Vagina (tissue), 2 donors: ENCODE data around the gene TMEM98.

ENCODE experiments used
- POLR2AphosphoS5 ChIP-seq, 2 donors: sonication (generic); formaldehyde crosslinking; IDR thresholded peaks; one replicate each; pipeline ENCODE4 v1.9.0; 2017; ENCODE audit warnings: antibody characterized with exemption in 2 of 2, mild to moderate bottlenecking in 2 of 2, low read depth in 1 of 2; ENCODE audit not compliant: insufficient read depth in 1 of 2
- TF ChIP-seq, protein P1 (sequence below), 3 experiments: fragments of 450-650 bp in 2 of 3; fragments of 200-600 bp in 1 of 3; sonication (generic) in 1 of 3; IDR thresholded peaks; one replicate each; pipeline ENCODE4 v1.5.1; 2017 to 2019; ENCODE audit warnings: antibody characterized with exemption in 3 of 3, mild to moderate bottlenecking in 2 of 3, moderate library complexity in 2 of 3

DNA sequence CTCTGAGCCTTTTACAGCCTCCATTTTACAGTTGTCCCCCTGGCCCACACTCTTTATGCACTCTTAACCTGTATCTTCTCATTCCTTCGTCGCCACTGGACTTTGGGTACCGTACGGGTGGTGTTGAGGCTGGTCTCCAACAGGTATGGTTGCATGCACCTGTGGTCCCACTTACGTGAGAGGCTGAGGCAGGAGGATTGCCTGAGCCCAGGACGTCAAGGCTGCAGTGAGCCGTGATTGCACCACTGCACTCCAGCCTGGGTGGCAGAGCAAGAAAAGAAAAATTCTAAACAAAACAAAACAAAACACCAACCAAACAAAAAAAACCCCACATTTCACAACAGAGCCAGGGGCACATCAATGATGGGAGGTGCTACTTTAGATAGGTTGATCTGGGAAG, 14.4 kb upstream of the TMEM98 start:
- TF ChIP-seq, protein P1, sequence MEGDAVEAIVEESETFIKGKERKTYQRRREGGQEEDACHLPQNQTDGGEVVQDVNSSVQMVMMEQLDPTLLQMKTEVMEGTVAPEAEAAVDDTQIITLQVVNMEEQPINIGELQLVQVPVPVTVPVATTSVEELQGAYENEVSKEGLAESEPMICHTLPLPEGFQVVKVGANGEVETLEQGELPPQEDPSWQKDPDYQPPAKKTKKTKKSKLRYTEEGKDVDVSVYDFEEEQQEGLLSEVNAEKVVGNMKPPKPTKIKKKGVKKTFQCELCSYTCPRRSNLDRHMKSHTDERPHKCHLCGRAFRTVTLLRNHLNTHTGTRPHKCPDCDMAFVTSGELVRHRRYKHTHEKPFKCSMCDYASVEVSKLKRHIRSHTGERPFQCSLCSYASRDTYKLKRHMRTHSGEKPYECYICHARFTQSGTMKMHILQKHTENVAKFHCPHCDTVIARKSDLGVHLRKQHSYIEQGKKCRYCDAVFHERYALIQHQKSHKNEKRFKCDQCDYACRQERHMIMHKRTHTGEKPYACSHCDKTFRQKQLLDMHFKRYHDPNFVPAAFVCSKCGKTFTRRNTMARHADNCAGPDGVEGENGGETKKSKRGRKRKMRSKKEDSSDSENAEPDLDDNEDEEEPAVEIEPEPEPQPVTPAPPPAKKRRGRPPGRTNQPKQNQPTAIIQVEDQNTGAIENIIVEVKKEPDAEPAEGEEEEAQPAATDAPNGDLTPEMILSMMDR (IDR thresholded peaks at IDR 0.05) = no peak
- no peak for TF ChIP-seq POLR2AphosphoS5 (IDR thresholded peaks at IDR 0.05; ENCODE audit: insufficient read depth in 1 of 2, low read depth in 1 of 2)
